Activated gamma-delta T cell treated with Interleukin-2 at 50 U/mL for 16 hours (primary cell): ENCODE measurements around the gene CABLES1.
"Not testable (repeated sequence)": the region's sequence is repeated elsewhere in the genome, so short reads cannot be mapped to it uniquely, and the experiment has no call there.

ENCODE experiments used
- DNase-seq: peaks from one replicate; pipeline ENCODE4 v3.0.0-alpha.2; 2020

The CABLES1 gene

DNA sequence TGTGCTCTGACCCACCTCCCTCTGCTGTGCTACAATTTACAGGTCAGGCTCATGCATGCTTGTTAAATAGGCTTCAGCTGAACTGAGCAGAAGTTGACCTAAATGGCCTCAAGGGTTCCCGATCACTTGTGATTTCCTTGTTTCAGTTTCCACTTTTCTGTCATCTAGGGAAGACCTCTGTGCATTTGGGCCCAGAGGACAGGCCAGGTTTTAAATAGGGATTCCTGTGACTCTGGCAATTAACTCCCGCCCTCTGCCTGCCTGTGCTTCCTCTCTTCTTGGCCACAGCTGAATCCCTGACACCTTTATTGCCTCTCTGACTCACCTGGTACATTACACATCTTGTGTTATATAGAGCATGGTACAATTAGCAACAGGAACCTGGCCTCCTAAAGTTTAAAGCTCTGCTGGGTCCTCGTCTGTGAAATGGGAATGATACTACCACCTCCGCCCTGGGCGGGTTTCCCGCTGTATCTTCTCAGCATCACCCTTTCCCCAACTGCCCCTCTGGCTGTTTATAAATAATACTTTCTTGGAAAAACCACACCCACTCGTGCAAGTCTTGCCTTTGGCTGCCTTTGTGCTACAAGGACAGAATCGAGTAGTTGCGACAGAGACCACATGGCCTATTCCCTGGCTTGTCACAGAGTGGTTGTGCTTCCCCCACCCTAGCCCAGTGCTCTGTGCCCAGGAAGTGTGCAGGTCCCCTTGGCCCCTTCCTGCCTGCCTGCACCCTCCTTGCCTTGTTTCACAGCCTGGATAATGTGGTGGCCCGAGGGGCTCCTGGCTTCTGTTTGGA, 7.9 kb downstream of the CABLES1 start:
- DNase-seq: no peak

DNA sequence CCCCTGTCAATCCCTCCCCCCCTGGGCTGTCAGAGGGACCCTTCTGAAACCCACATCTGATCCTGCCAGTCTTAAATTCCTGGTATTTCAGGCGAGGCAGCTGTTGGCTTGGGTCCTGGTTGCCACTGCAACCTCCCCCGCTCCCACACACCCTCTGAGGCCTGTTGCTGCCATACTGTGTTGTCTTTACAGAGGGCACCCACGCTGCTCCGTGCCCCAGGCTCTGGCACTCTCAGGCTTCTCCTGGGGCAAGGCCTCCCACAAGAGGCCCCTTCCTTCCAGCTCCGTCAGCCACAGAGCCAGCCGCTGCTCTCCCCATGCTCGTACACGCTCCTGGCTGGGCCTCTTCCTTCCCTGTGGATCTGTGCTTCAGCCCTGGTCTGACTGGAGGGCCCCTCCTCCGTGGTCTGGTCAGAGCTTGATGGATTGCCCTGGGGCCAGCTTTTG, 8.6 kb downstream of the CABLES1 start:
- no peak for DNase-seq

- no peak for DNase-seq
Measured at GRCh38 chr18:23144640-23145039, 9.4 kb downstream of the CABLES1 start.

DNA sequence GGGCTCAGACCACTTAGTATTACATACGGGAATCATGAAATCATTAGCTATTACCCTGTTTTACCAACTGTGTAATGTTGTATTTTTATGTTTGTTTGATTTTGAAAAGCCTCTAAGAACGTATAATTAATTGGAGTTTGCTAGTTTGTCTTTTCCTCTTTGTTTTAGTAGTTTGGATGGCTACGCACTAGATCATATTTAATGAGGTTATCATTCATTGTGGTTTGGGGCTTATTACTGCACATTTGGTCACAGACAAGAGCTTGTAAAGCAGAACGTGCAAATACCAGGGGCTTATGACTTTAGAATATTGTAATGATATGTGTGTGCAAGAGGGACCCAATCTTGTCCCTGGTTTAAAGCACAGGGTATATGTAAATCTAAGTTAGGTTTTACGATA, 10.3 kb downstream of the CABLES1 start:
- no peak for DNase-seq

- DNase-seq: no peak
Measured at GRCh38 chr18:23146861-23147469, 11.7 kb downstream of the CABLES1 start.

DNA sequence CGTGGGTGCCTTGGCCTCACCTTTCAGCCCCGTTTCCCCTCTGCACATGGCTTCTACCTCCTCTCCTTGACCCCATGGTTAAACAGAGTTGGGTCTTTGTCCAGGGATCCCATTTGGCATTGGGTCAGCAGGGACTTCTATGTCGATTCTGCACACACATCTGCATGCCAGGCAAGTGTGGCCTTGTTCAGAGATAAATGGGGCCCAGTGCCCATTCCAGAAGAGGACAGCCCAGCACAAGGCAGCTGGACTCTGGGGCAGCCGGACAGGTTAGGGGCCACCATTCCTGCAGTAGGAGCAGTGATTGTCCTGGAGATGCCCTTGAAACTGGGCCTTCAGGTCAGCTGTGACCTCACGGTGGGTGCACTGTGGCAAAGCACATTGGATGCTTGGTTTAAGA, 13.1 kb downstream of the CABLES1 start:
- DNase-seq: no peak

DNA sequence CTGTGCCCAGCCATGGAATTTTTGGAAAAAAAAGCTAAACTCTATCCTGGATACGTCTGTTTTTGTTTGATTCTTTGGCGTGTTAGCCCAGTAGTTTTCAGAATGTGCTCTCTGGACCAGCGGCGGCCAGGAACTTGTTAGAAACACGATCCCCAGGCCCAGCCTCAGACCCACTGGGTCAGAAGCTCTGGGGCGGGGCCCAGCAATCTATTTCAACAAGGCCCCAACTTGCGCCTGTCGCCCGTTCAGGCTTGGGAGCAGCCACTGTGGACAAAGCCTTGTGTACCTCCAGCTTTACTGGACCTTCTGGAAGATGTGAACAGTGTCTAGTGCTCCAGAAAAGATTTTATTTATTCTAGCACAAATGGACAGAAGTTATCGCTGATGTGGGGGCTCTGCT, 14.3 kb downstream of the CABLES1 start:
- no peak for DNase-seq

GRCh38 chr18:23151414-23152099, 16.3 kb downstream of the CABLES1 start:
- no peak for DNase-seq

DNA sequence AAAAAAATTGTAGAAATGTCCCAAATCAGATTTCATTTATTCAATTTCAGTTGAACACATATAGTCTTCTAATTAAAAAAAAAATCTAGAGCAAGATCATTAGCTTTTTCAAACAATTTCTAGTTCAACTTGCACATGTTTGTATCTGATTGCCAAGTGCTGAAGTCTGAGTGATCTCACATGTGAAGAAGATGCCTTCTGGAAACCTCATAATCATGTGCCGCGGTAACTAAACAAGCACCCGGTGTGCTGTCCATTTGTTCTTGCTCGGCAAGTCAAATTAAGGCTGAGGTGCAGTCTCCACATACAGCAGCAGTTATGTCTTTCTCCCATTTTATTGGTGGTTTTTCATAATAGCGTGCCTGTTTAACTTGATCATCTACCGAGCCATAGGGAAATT, 18.7 kb downstream of the CABLES1 start:
- DNase-seq: no peak

- DNase-seq: no peak
Measured at GRCh38 chr18:23154823-23155500, 19.7 kb downstream of the CABLES1 start.

DNA sequence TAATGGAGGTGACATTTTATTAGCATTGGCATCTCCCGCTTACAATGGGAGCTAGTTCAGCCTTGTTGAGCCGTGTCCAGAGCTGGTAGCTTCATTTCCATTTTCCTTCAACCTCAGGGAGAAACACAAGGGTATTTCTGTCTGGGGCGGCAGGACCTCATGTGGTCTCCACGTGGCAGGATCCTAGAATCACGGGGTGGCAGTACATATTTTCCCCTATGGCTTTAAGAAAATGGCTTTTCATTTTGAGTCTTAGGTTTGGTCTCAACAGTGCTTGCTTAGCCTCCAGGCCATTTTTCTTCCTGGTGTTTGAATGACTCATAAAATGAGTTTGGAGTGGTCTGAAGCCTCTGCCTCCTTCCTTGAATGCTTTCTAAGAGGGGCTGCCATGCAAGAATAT, 20.3 kb downstream of the CABLES1 start:
- DNase-seq: no peak

- DNase-seq: no peak
Measured at GRCh38 chr18:23156134-23156533, 20.8 kb downstream of the CABLES1 start.

DNA sequence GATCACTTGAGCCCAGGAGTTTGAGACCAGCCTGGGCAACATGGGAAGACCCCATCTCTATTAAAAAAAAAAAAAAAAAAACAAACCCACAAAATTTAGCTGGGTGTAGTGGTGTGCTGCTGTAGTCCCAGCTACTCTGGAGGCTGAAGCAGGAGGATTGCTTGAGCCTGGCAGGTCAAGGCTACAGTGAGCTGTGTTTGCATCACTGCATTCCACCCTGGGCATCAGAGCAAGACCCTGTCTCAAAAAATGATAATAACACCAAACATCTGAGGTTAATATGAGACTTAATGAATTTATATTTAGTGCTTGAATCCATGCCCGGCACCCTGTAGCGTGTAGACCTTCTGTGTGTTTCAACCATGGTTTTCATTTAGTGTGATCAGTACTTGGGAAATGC, 22.8 kb downstream of the CABLES1 start:
- no peak for DNase-seq

- DNase-seq: not testable (repeated sequence)
Measured at GRCh38 chr18:23158884-23159283, 23.6 kb downstream of the CABLES1 start.

DNA sequence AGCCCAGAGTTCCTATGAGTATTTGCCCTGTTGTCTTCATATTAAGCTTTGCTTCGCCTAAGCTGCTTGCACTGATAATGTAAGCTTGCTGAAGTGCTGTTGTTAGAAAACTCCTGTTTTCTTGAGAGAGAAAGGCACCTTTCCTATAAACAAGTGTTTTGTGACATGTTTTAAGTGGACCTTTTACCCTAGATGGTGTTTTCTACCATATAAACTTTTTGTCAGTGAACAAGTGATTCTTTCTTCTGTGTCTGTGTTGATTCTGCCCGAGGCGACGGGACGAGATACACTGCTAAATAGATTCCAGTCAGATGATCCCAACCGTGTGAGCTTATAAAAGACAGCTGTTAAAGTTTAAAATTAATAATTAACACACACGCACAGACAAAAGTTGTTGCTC, 24.1 kb downstream of the CABLES1 start:
- no peak for DNase-seq

DNA sequence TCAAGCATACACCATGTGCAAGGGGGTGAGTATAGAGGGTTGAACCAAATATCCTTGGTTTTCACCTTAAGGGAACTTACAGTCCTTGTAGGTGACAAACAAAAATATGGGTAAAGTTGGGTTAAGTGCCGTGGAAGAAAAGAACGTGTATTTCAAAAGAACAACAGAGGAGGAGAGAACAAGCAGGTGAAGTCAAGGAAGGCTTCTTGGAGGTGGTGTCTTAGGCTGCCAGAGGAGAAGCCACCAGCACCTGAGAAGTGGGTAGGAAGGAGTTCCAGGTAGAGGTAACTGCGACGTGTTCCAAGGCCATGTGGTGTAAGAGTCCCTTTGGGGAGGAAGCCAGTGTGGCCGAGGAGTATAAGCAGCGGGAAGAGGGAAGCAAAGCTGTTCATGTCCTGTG, 27.2 kb downstream of the CABLES1 start:
- no peak for DNase-seq

- DNase-seq: no peak
Measured at GRCh38 chr18:23163786-23164533, 28.7 kb downstream of the CABLES1 start.

GRCh38 chr18:23165271-23166068, 30.2 kb downstream of the CABLES1 start:
- DNase-seq: no peak

DNA sequence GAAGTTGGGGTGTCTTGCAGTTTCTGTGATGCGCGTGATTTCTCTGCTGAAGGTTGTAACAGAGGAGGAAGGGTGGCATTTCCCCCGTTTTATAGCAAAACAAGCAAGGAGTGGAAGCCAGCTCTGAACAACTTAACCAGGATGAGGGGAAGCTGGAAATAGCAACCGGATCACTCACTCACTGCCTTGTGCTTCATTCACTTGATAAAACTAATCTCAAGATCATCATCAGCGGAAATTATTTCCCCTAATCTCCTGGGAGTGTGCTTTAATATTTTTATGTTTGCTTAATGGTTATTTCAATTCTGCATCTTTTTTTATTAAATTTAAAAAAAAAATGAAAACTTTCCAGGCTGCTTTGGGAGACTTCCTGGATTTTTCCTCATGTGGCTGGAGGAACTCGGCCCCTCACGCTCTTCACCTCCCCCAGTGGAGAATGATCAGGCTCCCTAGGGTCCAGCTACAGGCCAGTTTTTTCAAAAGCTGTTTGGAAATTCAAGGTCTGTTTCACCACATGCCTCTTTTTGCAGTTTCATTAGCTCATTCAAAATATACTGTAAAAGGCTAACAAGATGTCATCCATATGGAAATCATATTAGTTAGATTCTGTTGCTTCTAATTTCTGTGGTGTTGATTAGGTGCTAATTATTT, 31.7 kb downstream of the CABLES1 start:
- DNase-seq: no peak

- no peak for DNase-seq
Measured at GRCh38 chr18:23169673-23170044, 34.4 kb downstream of the CABLES1 start.

DNA sequence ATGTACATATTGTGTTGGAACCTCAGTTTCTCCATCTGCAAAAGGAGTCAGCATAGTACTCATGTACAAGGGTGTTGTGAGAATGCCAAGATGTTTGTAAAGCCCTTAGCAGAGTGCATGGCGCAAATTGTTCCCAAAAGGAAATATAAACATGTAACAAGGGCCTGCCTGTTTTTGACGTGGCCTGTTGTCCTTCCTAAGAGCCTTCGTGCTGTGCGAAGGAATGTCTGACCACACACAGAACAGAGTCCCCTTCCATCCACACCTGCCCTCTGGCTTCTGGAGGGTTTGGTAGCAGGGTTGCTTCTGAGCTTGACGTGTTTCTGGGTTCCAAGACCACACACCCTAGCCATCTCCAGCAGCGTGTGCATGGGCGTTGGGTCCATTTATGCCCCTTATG, 34.9 kb downstream of the CABLES1 start:
- DNase-seq: no peak
